HG02840 (cell line): ENCODE results near the gene CARD8.

ENCODE experiments used
- ATAC-seq: cut with Tn5 transposase; IDR thresholded peaks from one replicate; pipeline ENCODE4 v1.9.1; 2021; ENCODE audit warnings: mild to moderate bottlenecking, moderate library complexity, moderate number of reproducible peaks; ENCODE audit not compliant: unreplicated experiment, low FRiP score

CARD8 gene

GRCh38 chr19:48216933-48217332 is 38.8 kb downstream of the CARD8 start:
- ATAC-seq: no peak

DNA sequence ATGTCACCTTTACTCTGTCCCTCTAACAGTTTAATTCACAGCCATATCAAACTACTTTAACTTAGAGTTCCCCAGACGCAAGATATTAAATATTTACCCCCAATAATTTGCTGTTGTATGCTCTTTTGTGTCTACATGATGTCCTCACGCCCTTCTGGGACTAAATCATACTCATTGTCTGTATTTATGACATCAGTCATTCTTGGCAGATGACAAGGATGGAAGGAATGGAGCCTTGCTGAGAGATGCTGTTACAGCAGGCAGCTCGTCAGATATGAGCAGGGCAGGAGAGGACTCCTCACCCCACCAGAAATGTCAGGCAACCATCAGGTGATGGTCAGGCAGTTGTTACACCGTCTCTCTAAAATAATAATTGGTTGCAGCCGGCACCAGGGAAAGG is 41.8 kb downstream of the CARD8 start:
- no peak for ATAC-seq

DNA sequence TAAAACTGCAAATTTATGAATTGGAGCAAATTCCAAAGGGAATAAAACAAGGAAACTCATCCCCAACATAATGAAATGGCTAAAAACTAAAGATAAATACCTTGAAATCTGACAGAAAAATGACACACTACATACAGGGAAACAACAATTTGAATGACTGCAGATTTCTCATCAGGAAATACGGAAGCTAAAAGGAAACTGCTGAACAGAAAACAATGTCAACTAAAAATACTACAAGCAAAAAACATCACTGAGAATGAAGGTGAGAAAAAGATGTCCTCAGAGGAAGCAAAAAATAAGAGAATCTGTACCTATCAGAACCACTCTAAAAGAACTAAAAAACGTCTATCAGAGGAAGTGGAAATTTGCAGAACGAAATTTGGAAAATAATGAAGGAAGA is 45.7 kb downstream of the CARD8 start:
- ATAC-seq: no peak

DNA sequence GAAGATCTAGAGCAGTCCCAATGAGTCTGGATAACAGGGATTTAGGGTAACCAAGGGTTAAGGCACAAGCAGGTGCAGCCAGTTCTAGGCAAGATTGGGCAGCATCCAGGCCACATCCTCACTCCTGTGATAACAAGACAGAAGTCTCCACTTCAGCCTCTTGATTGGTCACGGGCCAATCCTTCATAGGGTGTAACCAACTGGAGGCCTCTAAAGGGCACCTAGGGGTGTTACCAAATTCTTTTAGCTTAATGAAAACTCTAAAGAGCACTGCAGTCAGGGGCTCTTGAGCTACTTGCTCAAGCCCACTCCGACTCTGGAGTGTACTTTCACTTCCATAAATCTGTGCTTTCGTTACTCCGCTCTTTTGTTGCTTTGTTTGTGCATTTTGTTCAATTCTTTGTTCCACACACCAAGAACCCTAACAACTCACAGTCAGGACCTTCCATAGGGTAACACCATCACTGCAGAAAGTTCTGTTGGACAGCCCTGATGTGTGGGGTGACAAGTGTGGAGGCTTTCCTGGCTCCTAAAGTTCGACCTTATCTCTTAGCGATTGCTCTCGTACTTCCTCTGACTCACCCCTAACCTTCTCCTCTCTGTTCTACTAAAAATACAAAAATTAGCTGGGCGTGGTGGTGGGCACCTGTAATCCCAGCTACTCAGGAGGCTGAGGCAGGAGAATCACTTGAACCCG is 49.2 kb downstream of the CARD8 start:
- ATAC-seq: no peak

GRCh38 chr19:48203794-48204628 is 51.7 kb downstream of the CARD8 start:
- ATAC-seq: peak; percentile 85

DNA sequence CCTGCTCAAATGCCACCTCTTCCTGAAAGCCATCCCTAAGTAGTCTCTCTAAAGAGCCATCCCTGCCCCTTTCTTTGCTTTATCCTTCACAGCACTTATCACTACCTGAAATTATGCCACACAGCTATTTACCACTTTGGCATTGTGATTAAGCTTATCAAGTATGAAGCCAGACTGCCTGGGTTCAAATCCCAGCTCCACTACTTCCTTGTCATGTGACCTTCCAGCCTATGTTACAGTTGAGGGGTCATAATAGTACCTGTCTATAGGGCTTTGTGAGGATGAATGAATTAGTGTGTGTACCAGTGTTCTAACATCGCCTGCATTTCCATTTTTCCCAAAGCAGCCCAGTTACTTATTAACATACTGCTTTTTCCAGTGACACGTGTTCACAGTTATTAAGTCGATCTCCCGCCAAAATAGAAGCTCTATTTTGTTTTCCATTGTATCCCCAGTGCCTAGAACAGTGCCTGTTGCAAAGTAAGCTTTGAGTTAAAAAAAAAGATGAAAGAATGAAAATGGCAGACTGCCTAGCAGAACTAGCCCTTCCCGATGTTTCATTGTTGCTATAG is 52.4 kb downstream of the CARD8 start:
- ATAC-seq: no peak

- no peak for ATAC-seq
Measured at GRCh38 chr19:48196933-48197665, 58.6 kb downstream of the CARD8 start.

GRCh38 chr19:48196321-48196763 is 59.4 kb downstream of the CARD8 start:
- ATAC-seq: no peak

DNA sequence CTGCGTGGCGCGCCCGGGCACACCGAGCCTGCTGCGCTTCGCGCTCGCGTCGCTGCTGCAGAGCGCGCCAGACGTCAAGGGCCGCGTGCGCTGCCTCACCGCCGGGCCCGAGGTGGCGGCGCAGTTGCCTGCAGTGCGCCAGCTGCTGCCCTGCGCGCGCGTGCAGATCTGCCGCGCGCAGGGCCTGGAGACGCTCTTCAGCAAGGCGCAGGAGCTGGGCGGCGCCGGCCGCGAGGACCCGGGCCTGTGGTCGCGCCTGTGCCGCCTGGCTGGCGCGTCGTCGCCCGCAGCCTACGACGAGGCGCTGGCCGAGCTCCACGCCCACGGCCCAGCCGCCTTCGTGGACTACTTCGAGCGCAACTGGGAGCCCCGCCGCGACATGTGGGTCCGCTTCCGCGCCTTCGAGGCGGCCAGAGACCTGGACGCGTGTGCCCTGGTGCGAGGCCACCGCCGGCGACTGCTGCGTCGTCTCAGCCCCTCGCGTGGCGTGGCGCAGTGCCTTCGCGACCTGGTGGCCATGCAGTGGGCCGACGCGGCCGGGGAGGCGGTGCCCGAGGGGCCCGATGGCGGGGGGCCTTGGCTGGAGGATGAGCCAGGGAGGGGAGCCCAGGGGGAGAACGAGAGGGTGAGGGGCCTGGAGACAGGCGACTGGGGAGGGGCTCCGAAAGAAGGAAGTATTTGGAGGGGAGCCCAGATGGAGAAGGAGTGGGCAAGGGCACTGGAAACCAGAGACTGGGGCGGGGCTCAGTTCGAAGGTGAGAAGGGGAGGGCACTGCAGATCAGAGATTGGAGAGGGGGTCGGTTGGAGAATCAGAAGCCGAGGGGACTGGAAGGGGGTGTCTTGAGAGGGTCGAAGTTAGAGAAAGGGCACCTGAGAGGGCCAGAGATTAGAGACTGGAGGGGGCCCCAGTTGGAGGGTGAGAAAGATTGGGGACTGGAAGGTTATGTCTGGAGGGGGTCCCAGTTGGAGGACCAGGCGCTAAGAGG is 60.6 kb downstream of the CARD8 start:
- ATAC-seq: no peak

DNA sequence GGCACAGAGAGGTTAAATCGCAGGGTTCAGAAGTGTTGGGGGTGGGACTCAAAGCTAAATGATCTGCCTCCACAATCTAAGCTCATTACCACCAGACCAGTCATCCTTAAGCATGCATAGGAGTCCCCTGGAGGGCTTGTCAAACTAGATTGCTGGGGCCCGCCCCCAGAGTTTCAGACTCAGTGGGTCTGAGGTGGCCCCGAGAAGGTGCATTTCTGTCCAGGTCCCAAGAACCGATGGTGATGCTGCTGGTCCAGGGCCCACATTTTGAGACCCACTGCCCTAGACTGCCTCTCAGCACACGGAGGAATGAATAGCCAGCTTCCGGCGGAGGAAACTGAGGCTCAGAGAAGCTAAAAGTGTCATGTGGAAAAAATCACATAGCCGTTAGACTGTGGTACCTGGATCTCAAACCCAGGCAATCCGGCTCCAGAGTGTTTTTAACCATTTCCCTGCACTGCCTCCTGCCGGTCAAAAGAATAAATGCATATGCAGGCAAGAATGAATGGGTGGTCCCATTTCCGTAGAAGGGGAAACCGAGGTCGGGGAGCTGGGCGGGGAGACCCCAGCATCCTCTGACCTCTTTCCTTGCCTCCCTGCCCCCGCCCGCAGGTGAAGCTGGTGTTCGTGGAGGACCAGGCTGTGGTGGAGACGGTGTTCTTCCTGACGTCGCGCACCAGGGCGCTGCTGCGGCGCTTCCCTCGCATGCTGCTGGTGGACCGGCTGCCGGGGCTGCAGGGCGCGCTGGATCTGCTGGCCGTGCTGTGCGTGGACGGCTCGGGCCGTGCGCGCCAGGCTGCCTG is 61.5 kb downstream of the CARD8 start:
- no peak for ATAC-seq

DNA sequence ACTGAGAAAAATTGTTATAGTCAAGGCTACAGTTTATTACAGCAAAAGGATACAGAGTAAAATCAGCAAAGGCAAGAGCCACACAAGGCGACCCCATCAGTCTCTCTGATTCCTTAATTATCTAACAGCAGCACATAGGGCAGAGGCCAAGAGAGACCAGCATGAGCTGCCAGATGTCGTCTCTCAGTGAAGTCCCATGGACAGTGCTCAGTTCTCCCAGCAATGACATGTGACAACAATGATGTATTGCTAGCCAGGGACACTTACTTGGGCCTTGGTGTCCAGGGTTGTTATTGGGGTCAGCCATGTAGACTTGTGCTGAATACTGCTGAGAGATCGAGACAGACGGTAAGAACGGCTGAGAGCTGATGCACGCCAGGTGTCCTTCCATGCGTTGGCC is 63.0 kb downstream of the CARD8 start:
- no peak for ATAC-seq

DNA sequence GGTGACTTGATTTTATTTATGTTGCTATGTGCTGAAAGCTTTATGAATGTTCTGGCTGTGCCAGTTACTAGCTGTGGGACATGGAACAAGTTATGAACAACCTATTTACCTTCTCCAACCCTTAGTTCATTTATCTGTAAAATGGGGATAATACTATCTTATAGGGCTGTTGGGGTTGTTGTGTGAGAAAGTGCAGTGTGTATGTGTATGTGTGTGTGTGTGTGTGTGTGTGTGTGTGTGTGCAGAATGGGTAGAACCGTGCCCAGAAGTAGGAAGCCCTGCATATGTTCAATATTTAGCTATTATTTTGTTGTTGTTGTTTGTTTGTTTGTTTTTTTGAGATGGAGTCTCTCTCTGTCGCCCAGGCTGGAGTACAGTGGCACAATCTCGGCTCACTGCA is 64.8 kb downstream of the CARD8 start:
- ATAC-seq: no peak

- ATAC-seq: no peak
Measured at GRCh38 chr19:48190288-48190884, 65.3 kb downstream of the CARD8 start.

- ATAC-seq: peak; percentile 74
Measured at GRCh38 chr19:48186541-48186991, 69.1 kb downstream of the CARD8 start.

- peak; percentile 33 for ATAC-seq
Measured at GRCh38 chr19:48186015-48186414, 69.7 kb downstream of the CARD8 start.

GRCh38 chr19:48183356-48183755 is 72.4 kb downstream of the CARD8 start:
- no peak for ATAC-seq

DNA sequence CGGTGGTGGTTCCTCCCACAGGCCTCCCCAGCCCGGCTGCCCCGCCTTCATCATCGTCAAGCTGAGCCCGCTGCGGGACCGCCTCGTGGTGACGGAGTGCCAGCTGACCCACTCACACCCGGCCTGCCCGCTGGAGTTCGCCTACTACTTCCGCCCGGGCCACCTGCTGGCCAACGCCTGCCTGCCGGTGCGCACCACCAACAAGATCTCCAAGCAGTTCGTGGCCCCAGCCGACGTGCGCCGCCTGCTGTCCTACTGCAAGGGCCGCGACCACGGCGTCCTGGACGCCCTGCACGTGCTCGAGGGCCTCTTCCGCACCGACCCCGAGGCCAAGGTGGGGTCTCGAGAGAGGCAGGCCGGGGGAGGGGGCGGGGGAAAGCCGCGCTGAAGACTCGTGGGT is 73.3 kb downstream of the CARD8 start:
- ATAC-seq: no peak

DNA sequence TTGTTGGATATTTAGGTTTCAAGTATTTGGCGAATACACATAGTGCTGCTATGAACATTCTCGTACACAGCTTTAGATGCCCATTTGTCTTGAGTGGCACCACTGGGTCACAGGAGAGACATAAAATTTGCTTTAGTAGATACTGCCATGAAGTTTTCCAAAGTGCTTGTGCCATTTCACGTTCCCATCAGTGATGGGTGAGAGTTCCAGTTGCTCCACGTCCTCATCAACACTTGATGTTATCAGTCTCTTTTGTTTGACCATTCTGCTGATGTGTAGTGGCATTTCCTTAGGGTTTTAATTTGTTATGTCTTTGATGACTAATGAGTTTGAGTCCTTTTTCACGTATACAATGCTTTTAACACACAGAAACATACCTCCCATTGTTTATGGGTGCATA is 74.2 kb downstream of the CARD8 start:
- no peak for ATAC-seq
